T-helper 17 cell (primary cell): Measurements from ENCODE around the gene PLCXD1. TPM values are rescaled to one million over a fixed set of nuclear protein-coding genes. Genes with fewer than 3 reads are reported as not detected.
"Not testable (repeated sequence)": the region's sequence is repeated elsewhere in the genome, so short reads cannot be mapped to it uniquely, and the experiment has no call there.

Source experiments
- ATAC-seq: fragments of 150-1000 bp; cut with Tn5 transposase; 2 replicates; pipeline ENCODE4 v1.10.0; 2021; ENCODE audit warnings: mild to moderate bottlenecking, moderate library complexity
- DNase-seq, 3 donors: peaks; one replicate each; pipeline versions ENCODE4 v3.0.0 to v3.0.0-alpha.2; 2020 to 2021
- H3K9me3 ChIP-seq: one replicate; pipeline ENCODE4 v1.7.0; 2013; ENCODE audit warnings: low read length, mild to moderate bottlenecking; ENCODE audit not compliant: control insufficient read depth, poor library complexity, severe bottlenecking
- H3K27ac Mint-ChIP-seq: one replicate; pipeline ENCODE4 v1.8.0; 2022; ENCODE audit warnings: mild to moderate bottlenecking, moderate library complexity, mixed read lengths
- H3K27me3 Mint-ChIP-seq: one replicate; pipeline ENCODE4 v1.8.0; 2022; ENCODE audit warnings: mixed read lengths
- H3K36me3 Mint-ChIP-seq: one replicate; pipeline ENCODE4 v1.8.0; 2022; ENCODE audit warnings: low read depth, mixed read lengths
- H3K4me1 Mint-ChIP-seq: one replicate; pipeline ENCODE4 v1.8.0; 2022; ENCODE audit warnings: mild to moderate bottlenecking, mixed read lengths
- H3K4me3 Mint-ChIP-seq: one replicate; pipeline ENCODE4 v1.8.0; 2022; ENCODE audit warnings: mild to moderate bottlenecking, moderate library complexity, mixed read lengths
- total RNA-seq, 4 donors: library from RNA in 2 of 4; stranded (reverse) in 2 of 4; gene quantifications; one replicate each; pipeline ENCODE4 v1.2.3 and lab custom pipeline; 2022 to 2026

Gene PLCXD1
- total RNA-seq, 2 donors from 2014 or later, result 13.0 to 17.9 TPM

DNA sequence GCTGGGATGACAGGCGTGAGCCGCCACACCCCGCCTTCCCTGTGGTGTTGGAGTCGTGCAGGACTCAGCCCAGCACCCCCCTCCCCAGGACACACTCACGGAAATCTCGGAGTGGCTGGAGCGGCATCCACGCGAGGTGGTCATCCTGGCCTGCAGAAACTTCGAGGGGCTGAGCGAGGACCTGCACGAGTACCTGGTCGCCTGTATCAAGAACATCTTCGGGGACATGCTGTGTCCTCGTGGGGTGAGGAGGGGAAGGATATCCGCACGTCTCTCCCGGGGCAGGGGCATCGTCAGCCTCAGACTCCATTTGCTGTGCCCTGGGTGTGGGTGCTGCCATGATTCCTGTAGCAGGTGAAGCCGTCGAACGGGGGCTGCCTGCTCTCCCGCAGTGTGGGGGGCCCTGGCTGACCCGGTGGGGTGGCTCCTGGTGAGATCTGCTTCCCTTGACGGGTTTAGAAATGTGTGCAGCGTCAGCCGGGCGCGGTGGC lies 10.3 kb downstream of the PLCXD1 start:
- H3K27me3 Mint-ChIP-seq, result no peaks in the 10 kb centered on the region
- DNase-seq (peak in 1 of 3 donors; percentile 7), ATAC-seq (no peak)
- no peak overlapping the region for H3K4me3 Mint-ChIP-seq
- no peaks in the 10 kb centered on the region for H3K9me3 ChIP-seq
- H3K27ac Mint-ChIP-seq, result no peak overlapping the region
- H3K36me3 Mint-ChIP-seq, result no peaks in the 10 kb centered on the region
- H3K4me1 Mint-ChIP-seq, result no peaks in the 10 kb centered on the region

DNA sequence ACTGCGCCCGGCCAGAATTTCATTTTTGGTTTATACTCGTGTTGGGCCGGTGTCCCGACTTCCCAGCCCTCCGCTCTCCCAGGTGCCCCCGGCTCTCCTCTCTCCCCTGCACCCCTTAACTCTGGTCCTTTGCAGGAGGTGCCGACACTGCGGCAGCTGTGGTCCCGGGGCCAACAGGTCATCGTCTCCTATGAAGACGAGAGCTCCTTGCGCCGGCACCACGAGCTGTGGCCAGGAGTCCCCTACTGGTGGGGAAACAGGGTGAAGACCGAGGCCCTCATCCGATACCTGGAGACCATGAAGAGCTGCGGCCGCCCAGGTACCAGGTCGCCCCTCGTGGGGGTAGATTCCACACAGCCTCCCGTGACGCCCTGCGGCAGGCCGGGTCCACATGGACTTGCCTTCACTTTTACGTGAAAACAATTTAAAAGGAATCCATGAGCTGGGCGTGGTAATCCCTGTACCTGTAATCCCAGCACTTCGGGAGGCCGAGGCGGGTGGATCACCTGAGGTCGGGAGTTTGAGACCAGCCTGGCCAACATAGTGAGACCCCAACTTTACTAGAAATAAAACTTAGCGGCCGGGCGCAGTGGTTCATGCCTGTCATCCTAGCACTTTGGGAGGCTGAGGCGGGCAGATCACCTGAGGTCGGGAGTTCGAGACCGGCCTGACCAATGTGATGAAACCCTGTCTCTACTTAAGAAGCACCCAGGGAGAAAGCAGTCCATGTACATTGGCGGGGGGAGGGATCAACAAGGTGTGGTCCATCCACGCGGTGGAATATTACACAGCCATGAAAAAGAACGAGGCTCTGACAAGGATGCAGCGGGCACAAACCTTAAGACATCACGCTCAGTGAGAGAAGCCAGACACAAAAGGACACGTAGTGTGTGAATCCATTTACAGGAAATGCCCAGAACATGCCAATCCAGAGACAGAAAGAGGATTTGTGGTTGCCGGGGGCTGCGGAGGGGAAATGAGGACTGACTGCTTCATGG lies 12.0 kb downstream of the PLCXD1 start:
- Mint-ChIP-seq H3K36me3 (no peaks in the 10 kb centered on the region), H3K4me3 (no peak overlapping the region), H3K27me3 (no peaks in the 10 kb centered on the region), H3K4me1 (no peaks in the 10 kb centered on the region), H3K27ac (no peak overlapping the region)
- H3K9me3 ChIP-seq, result no peaks in the 10 kb centered on the region
- ATAC-seq (no peak), DNase-seq (peak in 1 of 3 donors; percentile 3)

DNA sequence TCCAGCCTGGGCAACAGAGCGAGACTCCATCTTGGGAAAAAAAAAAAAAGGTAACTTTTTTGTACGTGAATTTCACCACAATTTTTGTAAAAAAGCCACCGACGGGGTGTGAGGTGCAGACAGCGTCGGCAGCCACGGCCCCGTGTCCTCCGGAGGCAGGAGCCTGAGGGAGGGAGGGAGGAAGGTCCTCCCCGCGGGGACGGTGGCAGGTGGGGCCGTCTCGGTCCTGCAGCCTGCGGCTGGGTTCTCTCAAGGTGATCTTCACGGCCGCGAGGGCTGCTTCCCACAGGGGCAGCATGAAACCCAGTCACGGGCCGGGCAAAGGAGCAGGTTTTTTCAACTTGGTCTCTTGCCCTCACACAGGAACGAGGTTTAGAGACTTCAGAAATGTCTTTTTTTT lies 14.0 kb downstream of the PLCXD1 start:
- Mint-ChIP-seq H3K4me1 (no peaks in the 10 kb centered on the region), H3K4me3 (no peak overlapping the region), H3K27ac (no peak overlapping the region), H3K36me3 (no peaks in the 10 kb centered on the region), H3K27me3 (no peaks in the 10 kb centered on the region)
- DNase-seq (peak in 1 of 3 donors; percentile 1), ATAC-seq (no peak)
- no peaks in the 10 kb centered on the region for H3K9me3 ChIP-seq

DNA sequence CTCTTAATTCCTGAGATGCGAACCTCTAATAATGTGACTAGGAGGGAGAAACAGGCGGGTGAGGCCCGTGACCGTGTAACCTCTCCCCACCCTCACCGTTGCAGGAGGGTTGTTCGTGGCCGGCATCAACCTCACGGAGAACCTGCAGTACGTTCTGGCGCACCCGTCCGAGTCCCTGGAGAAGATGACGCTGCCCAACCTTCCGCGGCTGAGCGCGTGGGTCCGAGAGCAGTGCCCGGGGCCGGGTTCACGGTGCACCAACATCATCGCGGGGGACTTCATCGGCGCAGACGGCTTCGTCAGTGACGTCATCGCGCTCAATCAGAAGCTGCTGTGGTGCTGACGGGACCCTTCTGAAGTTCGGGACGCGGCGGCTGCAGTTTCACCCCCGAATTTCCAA lies 17.8 kb downstream of the PLCXD1 start:
- ATAC-seq (no peak), DNase-seq (no peak)

DNA sequence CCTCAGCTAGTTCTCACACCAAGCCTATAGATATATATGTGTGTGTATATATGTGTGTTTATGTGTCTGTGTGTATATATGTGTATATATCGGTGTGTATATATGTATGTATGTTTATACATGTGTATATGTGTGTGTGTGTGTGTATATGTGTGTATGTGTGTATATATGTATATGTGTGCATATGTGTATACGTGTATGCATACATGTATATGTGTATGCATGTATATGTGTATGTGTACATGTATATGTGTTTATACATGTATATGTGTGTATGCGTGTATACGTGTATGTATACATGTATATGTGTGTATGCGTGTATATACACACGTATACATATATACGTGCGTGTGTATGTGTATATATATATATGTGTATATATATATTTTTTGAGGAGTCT lies 19.2 kb downstream of the PLCXD1 start:
- no peak for ATAC-seq
- Mint-ChIP-seq H3K4me3 (no peak overlapping the region), H3K36me3 (no peaks in the 10 kb centered on the region)

More for the DNA sequence above, 17.8 kb downstream of the PLCXD1 start:
- Mint-ChIP-seq H3K36me3 (no peaks in the 10 kb centered on the region), H3K4me3 (no peak overlapping the region), H3K4me1 (no peaks in the 10 kb centered on the region), H3K27ac (no peak overlapping the region), H3K27me3 (no peaks in the 10 kb centered on the region)
- H3K9me3 ChIP-seq, result no peaks in the 10 kb centered on the region

DNA sequence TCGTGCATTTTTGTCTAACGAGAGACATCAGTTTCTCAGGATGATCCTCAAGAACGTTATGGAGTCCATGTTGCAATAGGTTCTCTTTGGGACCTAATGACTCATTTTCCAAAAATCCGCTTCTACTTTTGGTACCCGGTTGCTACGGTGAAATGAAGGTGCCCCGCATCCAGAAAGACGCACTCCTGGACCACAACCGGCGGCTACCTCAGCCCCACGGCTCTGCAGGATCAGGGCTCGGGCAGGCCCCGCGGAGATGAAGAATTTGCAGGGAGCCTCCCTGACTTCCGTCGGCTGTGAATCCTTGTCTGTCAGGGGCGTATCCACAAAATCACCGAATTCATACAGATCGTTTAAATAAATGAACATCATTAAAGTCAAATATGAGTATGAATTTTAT lies 21.8 kb downstream of the PLCXD1 start:
- no peak overlapping the region for H3K27ac Mint-ChIP-seq
- DNase-seq (no peak), ATAC-seq (no peak)
- H3K4me1 Mint-ChIP-seq, result no peaks in the 10 kb centered on the region
- no peaks in the 10 kb centered on the region for H3K9me3 ChIP-seq
- no peaks in the 10 kb centered on the region for H3K27me3 Mint-ChIP-seq
- no peaks in the 10 kb centered on the region for H3K36me3 Mint-ChIP-seq
- H3K4me3 Mint-ChIP-seq, result no peak overlapping the region

More for the DNA sequence above, 19.2 kb downstream of the PLCXD1 start:
- H3K9me3 ChIP-seq, result no peaks in the 10 kb centered on the region
- Mint-ChIP-seq H3K27me3 (no peaks in the 10 kb centered on the region), H3K4me1 (no peaks in the 10 kb centered on the region), H3K27ac (no peak overlapping the region)
- DNase-seq, result no peak

DNA sequence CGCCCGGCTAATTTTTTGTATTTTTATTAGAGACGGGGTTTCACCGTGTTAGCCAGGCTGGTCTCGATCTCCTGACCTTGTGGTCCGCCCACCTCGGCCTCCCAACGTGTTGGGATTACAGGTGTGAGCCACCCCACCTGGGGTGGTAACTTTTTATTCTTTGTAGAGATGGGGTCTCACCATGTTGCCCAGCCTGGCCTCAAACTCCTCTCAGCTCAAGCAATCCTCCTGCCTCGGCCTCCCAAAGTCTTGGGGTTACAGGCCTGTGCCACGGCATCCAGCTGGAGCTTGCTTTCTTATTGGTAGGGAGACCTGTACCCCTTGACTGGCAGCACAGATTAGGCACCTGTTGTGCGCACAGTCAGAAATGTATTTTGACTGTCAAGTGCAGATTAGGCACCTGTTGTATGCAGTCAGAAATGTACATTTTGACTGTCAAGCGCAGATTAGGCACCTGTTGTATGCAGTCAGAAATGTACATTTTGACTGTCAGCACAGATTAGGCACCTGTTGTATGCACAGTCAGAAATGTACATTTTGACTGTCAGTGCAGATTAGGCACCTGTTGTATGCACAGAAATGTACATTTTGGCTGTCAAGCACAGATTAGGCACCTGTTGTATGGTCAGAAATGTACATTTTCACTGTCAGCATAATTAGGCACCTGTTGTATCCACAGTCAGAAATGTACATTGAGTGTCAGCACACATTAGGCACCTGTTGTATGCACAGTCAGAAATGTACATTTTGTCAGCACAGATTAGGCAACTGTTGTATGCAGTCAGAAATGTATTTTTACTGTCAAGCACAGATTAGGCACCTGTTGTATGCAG lies 24.8 kb downstream of the PLCXD1 start:
- H3K27ac Mint-ChIP-seq, H3K4me1 Mint-ChIP-seq, ATAC-seq, H3K36me3 Mint-ChIP-seq, H3K4me3 Mint-ChIP-seq, H3K9me3 ChIP-seq, H3K27me3 Mint-ChIP-seq, DNase-seq: not testable (repeated sequence)

DNA sequence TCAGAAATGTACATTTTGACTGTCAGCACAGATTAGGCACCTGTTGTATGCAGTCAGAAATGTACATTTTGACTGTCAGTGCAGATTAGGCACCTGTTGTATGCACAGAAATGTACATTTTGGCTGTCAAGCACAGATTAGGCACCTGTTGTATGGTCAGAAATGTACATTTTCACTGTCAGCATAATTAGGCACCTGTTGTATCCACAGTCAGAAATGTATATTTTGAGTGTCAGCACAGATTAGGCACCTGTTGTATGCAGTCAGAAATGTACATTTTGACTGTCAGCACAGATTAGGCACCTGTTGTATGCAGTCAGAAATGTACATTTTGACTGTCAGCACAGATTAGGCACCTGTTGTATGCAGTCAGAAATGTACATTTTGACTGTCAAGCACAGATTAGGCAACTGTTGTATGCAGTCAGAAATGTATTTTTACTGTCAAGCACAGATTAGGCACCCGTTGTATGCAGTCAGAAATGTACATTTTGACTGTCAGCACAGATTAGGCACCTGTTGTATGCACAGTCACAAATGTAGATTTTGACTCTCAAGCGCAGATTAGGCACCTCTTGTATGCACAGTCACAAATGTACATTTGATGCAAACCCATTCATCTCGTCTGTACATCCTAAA lies 25.6 kb downstream of the PLCXD1 start:
- not testable (repeated sequence) for H3K4me1 Mint-ChIP-seq, H3K36me3 Mint-ChIP-seq, H3K27me3 Mint-ChIP-seq, DNase-seq, H3K27ac Mint-ChIP-seq, H3K9me3 ChIP-seq, H3K4me3 Mint-ChIP-seq, ATAC-seq

DNA sequence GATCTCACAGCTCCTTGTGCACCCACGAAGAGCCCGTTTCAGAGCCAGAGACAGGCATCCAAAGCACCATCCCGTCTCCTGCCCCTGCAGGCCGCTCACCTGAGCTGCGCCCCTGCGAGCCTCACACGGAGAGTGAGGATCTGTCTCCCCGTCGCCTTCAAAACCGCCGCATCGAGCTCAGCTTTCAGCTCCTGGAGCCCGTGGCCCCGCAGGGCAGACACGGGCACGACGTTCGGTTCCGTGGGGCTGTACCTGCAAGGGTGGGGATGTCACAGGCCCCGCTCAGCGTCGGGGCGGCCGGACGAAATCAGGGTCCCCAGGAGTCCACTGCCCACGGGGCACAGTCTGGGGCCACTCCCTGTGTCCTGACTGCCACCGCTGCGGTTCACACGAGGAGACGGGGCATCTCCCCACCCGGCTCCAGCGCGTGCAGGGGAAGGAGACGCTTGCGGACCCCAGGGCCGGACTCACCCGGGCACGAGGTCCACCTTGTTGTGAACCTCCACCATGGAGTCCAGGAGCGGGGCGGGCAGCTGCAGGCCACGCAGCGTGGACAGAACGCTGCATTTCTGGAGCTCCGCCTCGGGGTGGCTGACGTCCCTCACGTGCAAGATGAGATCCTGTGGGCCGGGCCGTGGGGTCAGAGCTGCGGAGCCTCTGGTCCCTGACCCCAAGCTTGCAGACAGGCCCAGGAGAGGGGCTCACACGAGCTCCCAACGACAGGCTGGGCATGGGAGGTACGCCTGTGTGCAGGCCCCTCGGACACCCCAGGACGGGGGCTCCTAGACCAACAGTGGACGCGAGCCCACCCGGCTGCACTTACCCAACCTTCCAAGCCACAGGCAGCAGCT lies 26.3 kb downstream of the PLCXD1 start:
- Mint-ChIP-seq H3K27ac (no peak overlapping the region), H3K4me1 (peaks cover 5% of the 10 kb centered on the region), H3K36me3 (peaks cover 6% of the 10 kb centered on the region), H3K27me3 (no peaks in the 10 kb centered on the region), H3K4me3 (peak overlapping the region; percentile 19)
- no peak for DNase-seq
- H3K9me3 ChIP-seq, result no peaks in the 10 kb centered on the region
- no peak for ATAC-seq

DNA sequence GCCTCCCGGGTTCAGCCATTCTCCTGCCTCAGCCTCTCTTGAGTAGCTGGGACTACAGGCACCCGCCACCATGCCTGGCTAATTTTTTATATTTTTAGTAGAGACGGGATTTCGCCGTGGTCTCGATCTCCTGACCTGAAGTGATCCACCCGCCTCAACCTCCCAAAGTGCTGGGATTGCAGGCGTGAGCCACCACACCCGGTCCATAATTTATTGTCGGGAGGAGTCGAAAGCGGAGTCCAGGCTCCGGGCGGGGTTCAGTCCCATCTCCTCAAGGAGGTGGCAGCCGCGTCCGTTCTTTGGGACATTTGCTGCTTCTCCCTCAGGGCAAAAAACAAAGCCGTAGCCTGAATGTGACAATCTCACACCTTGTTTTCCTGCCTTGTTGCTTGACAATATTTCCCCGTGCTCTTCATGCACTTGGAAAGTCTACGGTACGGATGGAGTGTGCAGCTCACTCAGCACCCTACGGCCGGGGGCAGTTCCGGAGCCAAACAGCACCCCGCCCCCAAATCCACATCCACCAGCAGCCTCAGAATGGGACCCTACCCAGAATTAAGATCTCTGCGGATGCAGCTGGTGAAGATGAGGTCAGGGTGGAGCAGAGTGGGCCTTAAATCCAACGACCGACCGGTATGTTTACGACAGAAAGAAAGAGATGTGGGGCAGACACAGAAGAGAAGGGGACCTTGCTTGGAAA lies 27.8 kb downstream of the PLCXD1 start:
- H3K9me3 ChIP-seq, result no peaks in the 10 kb centered on the region
- ATAC-seq (no peak), DNase-seq (no peak)
- Mint-ChIP-seq H3K4me3 (no peak overlapping the region), H3K36me3 (peaks cover 8% of the 10 kb centered on the region), H3K4me1 (peaks cover 6% of the 10 kb centered on the region), H3K27me3 (no peaks in the 10 kb centered on the region), H3K27ac (no peak overlapping the region)

DNA sequence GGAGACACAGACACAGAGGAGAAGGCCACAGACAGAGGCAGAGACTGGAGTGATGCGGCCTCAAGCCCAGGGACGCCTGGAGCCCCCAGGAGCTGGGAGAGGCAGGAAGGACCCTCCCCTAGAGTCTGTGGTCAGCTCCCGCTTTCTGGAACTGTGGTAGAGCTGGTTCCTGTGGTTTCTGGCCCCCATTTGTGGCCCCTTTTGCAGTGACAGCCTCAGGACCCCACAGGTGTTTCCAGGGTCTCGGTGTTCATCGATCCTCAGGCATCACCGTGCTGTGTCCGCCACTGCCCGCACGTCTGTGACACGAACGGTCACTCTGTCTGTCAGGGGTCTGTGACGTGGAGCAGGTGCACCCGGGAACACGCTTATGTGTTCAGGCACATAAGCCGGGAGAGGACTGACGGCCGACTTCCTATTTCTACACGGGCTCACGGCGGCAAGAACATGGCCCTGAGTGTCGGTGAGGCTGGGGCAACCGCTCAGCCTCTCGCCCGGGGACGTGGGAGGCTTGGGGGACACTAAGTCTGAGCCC lies 29.5 kb downstream of the PLCXD1 start:
- peaks cover 8% of the 10 kb centered on the region for H3K36me3 Mint-ChIP-seq
- H3K9me3 ChIP-seq, result no peaks in the 10 kb centered on the region
- no peak for DNase-seq
- ATAC-seq, result no peak
- H3K27ac Mint-ChIP-seq, result no peak overlapping the region
- no peaks in the 10 kb centered on the region for H3K27me3 Mint-ChIP-seq
- peaks cover 6% of the 10 kb centered on the region for H3K4me1 Mint-ChIP-seq
- H3K4me3 Mint-ChIP-seq, result no peak overlapping the region
